ENCODE results near the gene EGR1. TPM values are rescaled to one million over a fixed set of nuclear protein-coding genes. Genes with fewer than 3 reads are reported as not detected.
A peak's percentile ranks its signal among the peaks of the same experiment; 100 is the strongest.

The EGR1 gene
- total RNA-seq, 1 donor from 2014 or later = 54.6 TPM

GRCh38 chr5:138445547-138446271 lies 19.6 kb upstream of the EGR1 start:
- Mint-ChIP-seq H3K36me3 (ENCODE audit: low read depth) (no peaks in the 10 kb centered on the region), H3K27me3 (no peaks in the 10 kb centered on the region), H3K4me1 (peaks cover 5% of the 10 kb centered on the region), H3K9me3 (no peaks in the 10 kb centered on the region), H3K4me3 (no peak overlapping the region), H3K27ac (no peak overlapping the region)
- intact Hi-C loops (cut with micrococcal nuclease) = no loop called here
- DNase-seq = no peak

GRCh38 chr5:138448070-138448469 lies 17.2 kb upstream of the EGR1 start:
- no peak for DNase-seq
- Mint-ChIP-seq H3K4me3 (no peak overlapping the region), H3K9me3 (no peaks in the 10 kb centered on the region), H3K4me1 (peaks cover 5% of the 10 kb centered on the region), H3K27ac (no peak overlapping the region), H3K27me3 (no peaks in the 10 kb centered on the region), H3K36me3 (ENCODE audit: low read depth) (no peaks in the 10 kb centered on the region)
- intact Hi-C loops (cut with micrococcal nuclease) = no loop called here

GRCh38 chr5:138448481-138449398 lies 16.5 kb upstream of the EGR1 start:
- no peak overlapping the region for H3K4me3 Mint-ChIP-seq
- peaks cover 5% of the 10 kb centered on the region for H3K4me1 Mint-ChIP-seq
- H3K27me3 Mint-ChIP-seq = no peaks in the 10 kb centered on the region
- H3K36me3 Mint-ChIP-seq (ENCODE audit: low read depth) = no peaks in the 10 kb centered on the region
- no peaks in the 10 kb centered on the region for H3K9me3 Mint-ChIP-seq
- H3K27ac Mint-ChIP-seq = peak overlapping the region; percentile 26
- intact Hi-C loops (cut with micrococcal nuclease) = no loop called here
- DNase-seq = no peak

- H3K27ac Mint-ChIP-seq = peak overlapping the region; percentile 53
Observed at GRCh38 chr5:138449501-138450239, 15.6 kb upstream of the EGR1 start.

GRCh38 chr5:138450971-138451370 lies 14.3 kb upstream of the EGR1 start:
- intact Hi-C loops (cut with micrococcal nuclease) = loop anchor here (1.0 kb wide), 3 partner anchors 8 to 52 kb away; no protein-coding TSS in a partner anchor
- Mint-ChIP-seq H3K4me1 (peaks cover 5% of the 10 kb centered on the region), H3K9me3 (no peaks in the 10 kb centered on the region), H3K27me3 (no peaks in the 10 kb centered on the region), H3K4me3 (no peak overlapping the region), H3K27ac (no peak overlapping the region), H3K36me3 (ENCODE audit: low read depth) (no peaks in the 10 kb centered on the region)
- no peak for DNase-seq

More at GRCh38 chr5:138449501-138450239, 15.6 kb upstream of the EGR1 start:
- peak; percentile 95 for DNase-seq
- no peaks in the 10 kb centered on the region for H3K9me3 Mint-ChIP-seq
- H3K4me3 Mint-ChIP-seq = peak overlapping the region; percentile 69
- H3K36me3 Mint-ChIP-seq (ENCODE audit: low read depth) = no peaks in the 10 kb centered on the region
- H3K4me1 Mint-ChIP-seq = peaks cover 5% of the 10 kb centered on the region
- intact Hi-C loops (cut with micrococcal nuclease) = loop anchor here (1.0 kb wide), 3 partner anchors 10 to 54 kb away; no protein-coding TSS in a partner anchor
- no peaks in the 10 kb centered on the region for H3K27me3 Mint-ChIP-seq

GRCh38 chr5:138452720-138453119 lies 12.6 kb upstream of the EGR1 start:
- Mint-ChIP-seq H3K9me3 (no peaks in the 10 kb centered on the region), H3K4me1 (peaks cover 7% of the 10 kb centered on the region), H3K36me3 (ENCODE audit: low read depth) (no peaks in the 10 kb centered on the region), H3K27ac (no peak overlapping the region), H3K27me3 (no peaks in the 10 kb centered on the region), H3K4me3 (no peak overlapping the region)
- DNase-seq = no peak
- intact Hi-C loops (cut with micrococcal nuclease) = no loop called here

- intact Hi-C loops (cut with micrococcal nuclease) = no loop called here
- H3K27ac Mint-ChIP-seq = no peak overlapping the region
- H3K36me3 Mint-ChIP-seq (ENCODE audit: low read depth) = no peaks in the 10 kb centered on the region
- H3K4me1 Mint-ChIP-seq = peaks cover 12% of the 10 kb centered on the region
- H3K27me3 Mint-ChIP-seq = no peaks in the 10 kb centered on the region
- H3K4me3 Mint-ChIP-seq = no peak overlapping the region
- no peak for DNase-seq
- H3K9me3 Mint-ChIP-seq = no peaks in the 10 kb centered on the region
Observed at GRCh38 chr5:138453590-138453989, 11.7 kb upstream of the EGR1 start.

- DNase-seq = no peak
- Mint-ChIP-seq H3K9me3 (no peaks in the 10 kb centered on the region), H3K4me3 (no peak overlapping the region), H3K27me3 (no peaks in the 10 kb centered on the region), H3K27ac (no peak overlapping the region), H3K36me3 (ENCODE audit: low read depth) (no peaks in the 10 kb centered on the region), H3K4me1 (peaks cover 17% of the 10 kb centered on the region)
- intact Hi-C loops (cut with micrococcal nuclease) = no loop called here
Observed at GRCh38 chr5:138454121-138454520, 11.2 kb upstream of the EGR1 start.

- H3K4me3 Mint-ChIP-seq = no peak overlapping the region
- H3K4me1 Mint-ChIP-seq = peaks cover 24% of the 10 kb centered on the region
- no peak for DNase-seq
- intact Hi-C loops (cut with micrococcal nuclease) = no loop called here
- no peaks in the 10 kb centered on the region for H3K36me3 Mint-ChIP-seq (ENCODE audit: low read depth)
- H3K9me3 Mint-ChIP-seq = no peaks in the 10 kb centered on the region
- H3K27ac Mint-ChIP-seq = no peak overlapping the region
- H3K27me3 Mint-ChIP-seq = no peaks in the 10 kb centered on the region
Observed at GRCh38 chr5:138455232-138455930, 9.9 kb upstream of the EGR1 start.

- Mint-ChIP-seq H3K27me3 (no peaks in the 10 kb centered on the region), H3K9me3 (no peaks in the 10 kb centered on the region), H3K27ac (peak overlapping the region; percentile 71), H3K36me3 (ENCODE audit: low read depth) (no peaks in the 10 kb centered on the region), H3K4me1 (peaks cover 35% of the 10 kb centered on the region), H3K4me3 (peak overlapping the region; percentile 32)
- no peak for DNase-seq
- intact Hi-C loops (cut with micrococcal nuclease) = no loop called here
Observed at GRCh38 chr5:138457531-138458275, 7.6 kb upstream of the EGR1 start.

- H3K36me3 Mint-ChIP-seq (ENCODE audit: low read depth) = no peaks in the 10 kb centered on the region
- no peaks in the 10 kb centered on the region for H3K27me3 Mint-ChIP-seq
- no peak for DNase-seq
- H3K4me3 Mint-ChIP-seq = no peak overlapping the region
- intact Hi-C loops (cut with micrococcal nuclease) = no loop called here
- H3K9me3 Mint-ChIP-seq = no peaks in the 10 kb centered on the region
- peak overlapping the region; percentile 98 for H3K27ac Mint-ChIP-seq
- peaks cover 35% of the 10 kb centered on the region for H3K4me1 Mint-ChIP-seq
Observed at GRCh38 chr5:138458384-138458783, 6.9 kb upstream of the EGR1 start.

- Mint-ChIP-seq H3K36me3 (ENCODE audit: low read depth) (no peaks in the 10 kb centered on the region), H3K4me3 (peak overlapping the region; percentile 78), H3K4me1 (peaks cover 35% of the 10 kb centered on the region), H3K27me3 (no peaks in the 10 kb centered on the region), H3K27ac (peak overlapping the region; percentile 98), H3K9me3 (no peaks in the 10 kb centered on the region)
- intact Hi-C loops (cut with micrococcal nuclease) = loop anchor here (1.0 kb wide), 2 partner anchors 9 to 20 kb away; partner anchors contain the start of gene REEP2
- no peak for DNase-seq
Observed at GRCh38 chr5:138458856-138459255, 6.4 kb upstream of the EGR1 start.
